HG02870 (cell line): ENCODE data around the gene ZNF853.

Experiments used
- ATAC-seq: cut with Tn5 transposase; IDR thresholded peaks from one replicate; pipeline ENCODE4 v1.9.1; 2021; ENCODE audit warnings: mild to moderate bottlenecking, moderate library complexity; ENCODE audit not compliant: unreplicated experiment

The ZNF853 gene

DNA sequence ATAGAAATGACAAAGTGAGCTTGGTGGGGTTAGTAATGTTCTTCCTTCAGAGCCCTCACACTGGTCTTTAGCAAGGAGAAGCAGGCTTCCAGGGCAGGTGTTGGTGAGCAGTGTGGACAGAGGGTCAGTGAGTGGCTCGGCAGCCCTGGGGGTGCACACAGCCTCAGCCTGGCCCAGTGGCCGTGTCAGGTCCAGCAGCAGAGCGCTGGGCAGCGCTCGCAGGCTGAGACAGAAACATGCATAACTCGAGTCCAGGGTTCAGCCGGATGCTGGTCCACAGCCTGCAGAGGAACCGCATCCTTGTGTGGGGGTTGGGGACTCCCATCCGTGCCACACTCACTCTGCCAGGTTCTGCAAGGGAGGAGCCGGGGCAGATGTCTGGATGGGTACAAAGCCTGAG lies 11.0 kb upstream of the ZNF853 start:
- no peak for ATAC-seq

- no peak for ATAC-seq
Measured at GRCh38 chr7:6606866-6607583, 8.4 kb upstream of the ZNF853 start.

DNA sequence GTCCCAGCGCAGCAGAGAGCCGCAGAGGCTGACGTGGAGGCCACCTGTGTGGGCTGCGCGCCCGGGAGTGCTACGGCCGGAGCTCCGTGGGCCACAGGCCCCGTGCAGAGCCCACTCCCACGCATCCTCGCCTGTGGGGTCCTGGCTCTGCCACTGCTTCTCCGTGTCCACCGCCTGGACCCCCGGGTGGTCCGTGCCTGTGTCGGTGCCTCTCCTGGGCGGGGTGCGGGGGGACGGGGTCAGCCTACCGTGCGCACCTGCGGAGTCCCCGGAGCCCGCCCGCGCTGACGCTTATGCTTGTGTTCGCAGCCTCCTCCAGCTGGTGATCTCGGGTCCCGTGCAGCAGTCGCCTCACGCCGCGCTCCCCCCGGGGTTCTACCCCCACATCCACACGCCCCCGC lies 7.8 kb upstream of the ZNF853 start:
- no peak for ATAC-seq

GRCh38 chr7:6608081-6608480 lies 7.3 kb upstream of the ZNF853 start:
- ATAC-seq: no peak

- no peak for ATAC-seq
Measured at GRCh38 chr7:6608794-6609193, 6.6 kb upstream of the ZNF853 start.

DNA sequence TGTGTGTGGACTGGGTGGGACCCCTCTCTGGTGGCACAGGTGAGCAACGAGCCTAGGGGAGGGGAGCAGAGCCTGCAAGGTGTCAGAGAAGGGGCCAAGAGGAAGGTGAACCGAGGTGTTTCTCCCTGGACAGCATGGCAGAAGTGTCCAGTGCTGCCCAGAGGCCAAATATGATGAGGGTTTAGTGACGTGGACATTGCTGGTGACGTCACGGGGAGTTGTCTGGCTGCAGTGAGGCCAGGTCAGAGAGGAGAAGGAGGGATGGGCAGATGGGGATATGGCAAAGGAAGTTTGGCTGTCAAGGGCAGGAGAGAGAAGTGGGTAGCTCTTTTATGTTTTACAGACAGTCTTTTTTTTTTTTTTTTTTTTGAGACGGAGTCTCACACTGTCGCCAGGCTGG lies 2.6 kb upstream of the ZNF853 start:
- no peak for ATAC-seq

GRCh38 chr7:6613706-6614105 lies 1.7 kb upstream of the ZNF853 start:
- no peak for ATAC-seq

GRCh38 chr7:6615723-6616555 lies 529 bp downstream of the ZNF853 start:
- no peak for ATAC-seq

- ATAC-seq: no peak
Measured at GRCh38 chr7:6616854-6617643, 1.6 kb downstream of the ZNF853 start.

GRCh38 chr7:6618621-6619020 lies 3.2 kb downstream of the ZNF853 start:
- no peak for ATAC-seq

GRCh38 chr7:6619961-6620360 lies 4.6 kb downstream of the ZNF853 start:
- ATAC-seq: no peak

GRCh38 chr7:6621195-6622133 lies 6.1 kb downstream of the ZNF853 start:
- no peak for ATAC-seq

GRCh38 chr7:6622134-6622710 lies 6.8 kb downstream of the ZNF853 start:
- ATAC-seq: no peak

GRCh38 chr7:6623589-6624245 lies 8.3 kb downstream of the ZNF853 start:
- ATAC-seq: no peak

DNA sequence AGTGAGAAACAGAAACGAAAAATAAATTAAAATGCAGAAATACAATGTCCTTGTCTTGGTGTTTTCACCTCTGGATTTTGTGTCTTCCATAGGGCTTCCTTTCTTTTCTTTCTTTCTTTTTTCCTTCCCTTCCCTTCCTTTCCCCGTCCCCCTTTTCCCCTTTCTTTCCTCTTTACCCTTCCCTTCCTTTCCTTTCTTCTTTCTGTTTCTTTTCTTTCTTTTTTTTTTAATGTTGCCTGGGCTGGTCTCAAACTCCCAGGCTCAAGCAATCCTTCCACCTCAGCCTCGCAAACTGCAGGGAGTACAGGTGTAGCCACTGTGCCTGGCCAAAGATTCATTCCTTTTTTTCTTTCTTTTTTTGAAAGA lies 8.8 kb downstream of the ZNF853 start:
- ATAC-seq: no peak

GRCh38 chr7:6628045-6628444 lies 12.6 kb downstream of the ZNF853 start:
- no peak for ATAC-seq

- ATAC-seq: no peak
Measured at GRCh38 chr7:6630007-6630849, 14.8 kb downstream of the ZNF853 start.

DNA sequence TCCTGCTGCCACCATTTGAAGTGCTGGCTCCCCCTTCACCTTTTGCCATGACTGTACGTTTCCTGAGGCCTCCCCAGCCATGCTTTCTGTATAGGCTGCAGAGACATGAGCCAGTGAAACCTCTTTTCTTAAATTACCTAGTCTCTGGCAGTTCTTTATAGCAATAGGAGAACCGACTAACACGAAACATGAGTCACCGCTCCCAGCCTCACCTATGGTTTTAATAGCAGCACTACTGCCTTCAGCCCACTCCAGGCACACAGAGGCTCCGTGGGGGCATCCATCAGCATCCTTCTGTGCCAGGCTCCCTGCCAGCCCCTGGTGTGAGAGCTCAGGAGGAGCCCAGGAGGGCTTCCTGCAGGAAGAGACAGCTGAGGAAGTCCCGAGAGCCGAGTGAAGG lies 16.2 kb downstream of the ZNF853 start:
- no peak for ATAC-seq

DNA sequence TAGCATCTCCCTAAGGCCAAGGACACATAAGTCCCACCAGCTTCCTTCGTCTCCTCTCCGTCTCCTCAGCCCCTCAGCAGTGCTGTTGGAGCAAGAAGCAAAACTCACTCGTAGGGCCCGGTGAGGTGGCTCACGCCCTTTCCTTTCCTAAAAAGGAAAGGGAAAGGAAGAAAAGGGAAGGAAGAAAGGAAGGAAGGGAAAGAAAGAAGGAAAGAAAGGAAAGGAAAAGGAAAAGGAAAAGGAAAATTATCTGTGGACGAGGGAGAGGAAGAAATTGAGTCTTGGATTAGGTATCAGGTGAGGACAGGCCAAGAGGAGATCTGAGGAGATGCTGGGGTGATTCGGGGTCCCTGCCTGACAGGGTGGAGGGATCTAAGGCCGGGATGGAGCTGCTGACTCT lies 18.6 kb downstream of the ZNF853 start:
- ATAC-seq: no peak
